PFSK-1 (cell line): ENCODE results near the gene TEKT5.

Experiments used
- TAF1 ChIP-seq: IDR thresholded peaks from 2 replicates; pipeline ENCODE4 v1.6.1; 2012; ENCODE audit warnings: low read length, control low read depth, borderline replicate concordance; ENCODE audit not compliant: insufficient read depth
- TF ChIP-seq, protein P1 (sequence below), 2 experiments: IDR thresholded peaks; 2 replicates each; pipeline versions ENCODE4 v1.6.1 to v1.8.0; 2011 to 2012; ENCODE audit warnings: low read depth in 2 of 2, low read length in 2 of 2, control low read depth in 1 of 2, inconsistent platforms in 1 of 2, mild to moderate bottlenecking in 1 of 2, moderate library complexity in 1 of 2; ENCODE audit not compliant: insufficient read depth in 1 of 2

DNA sequence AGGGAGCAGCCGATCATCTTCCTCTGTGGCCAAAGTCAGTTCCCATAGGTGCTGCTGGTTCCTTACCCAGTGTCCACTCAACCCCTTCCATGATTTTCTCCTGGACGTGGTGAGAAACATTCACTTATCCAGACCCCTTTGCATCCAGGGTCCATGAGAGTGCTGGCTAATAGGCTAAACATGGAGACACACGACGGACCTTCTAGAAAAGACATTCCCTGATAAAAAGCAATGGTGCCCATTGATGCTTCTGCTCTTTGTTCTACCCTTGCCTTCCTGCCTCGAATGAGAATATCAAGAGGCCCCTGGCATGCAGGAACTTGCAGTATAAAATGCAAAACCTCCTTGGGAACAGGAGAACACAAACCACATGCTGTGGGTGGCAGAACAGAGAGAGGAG is 2.3 kb downstream of the TEKT5 start:
- TF ChIP-seq, protein P1, sequence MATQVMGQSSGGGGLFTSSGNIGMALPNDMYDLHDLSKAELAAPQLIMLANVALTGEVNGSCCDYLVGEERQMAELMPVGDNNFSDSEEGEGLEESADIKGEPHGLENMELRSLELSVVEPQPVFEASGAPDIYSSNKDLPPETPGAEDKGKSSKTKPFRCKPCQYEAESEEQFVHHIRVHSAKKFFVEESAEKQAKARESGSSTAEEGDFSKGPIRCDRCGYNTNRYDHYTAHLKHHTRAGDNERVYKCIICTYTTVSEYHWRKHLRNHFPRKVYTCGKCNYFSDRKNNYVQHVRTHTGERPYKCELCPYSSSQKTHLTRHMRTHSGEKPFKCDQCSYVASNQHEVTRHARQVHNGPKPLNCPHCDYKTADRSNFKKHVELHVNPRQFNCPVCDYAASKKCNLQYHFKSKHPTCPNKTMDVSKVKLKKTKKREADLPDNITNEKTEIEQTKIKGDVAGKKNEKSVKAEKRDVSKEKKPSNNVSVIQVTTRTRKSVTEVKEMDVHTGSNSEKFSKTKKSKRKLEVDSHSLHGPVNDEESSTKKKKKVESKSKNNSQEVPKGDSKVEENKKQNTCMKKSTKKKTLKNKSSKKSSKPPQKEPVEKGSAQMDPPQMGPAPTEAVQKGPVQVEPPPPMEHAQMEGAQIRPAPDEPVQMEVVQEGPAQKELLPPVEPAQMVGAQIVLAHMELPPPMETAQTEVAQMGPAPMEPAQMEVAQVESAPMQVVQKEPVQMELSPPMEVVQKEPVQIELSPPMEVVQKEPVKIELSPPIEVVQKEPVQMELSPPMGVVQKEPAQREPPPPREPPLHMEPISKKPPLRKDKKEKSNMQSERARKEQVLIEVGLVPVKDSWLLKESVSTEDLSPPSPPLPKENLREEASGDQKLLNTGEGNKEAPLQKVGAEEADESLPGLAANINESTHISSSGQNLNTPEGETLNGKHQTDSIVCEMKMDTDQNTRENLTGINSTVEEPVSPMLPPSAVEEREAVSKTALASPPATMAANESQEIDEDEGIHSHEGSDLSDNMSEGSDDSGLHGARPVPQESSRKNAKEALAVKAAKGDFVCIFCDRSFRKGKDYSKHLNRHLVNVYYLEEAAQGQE (IDR thresholded peaks at IDR 0.05; ENCODE audit: insufficient read depth in 1 of 2, low read depth in 2 of 2, low read length in 2 of 2) = no peak
- no peak for TF ChIP-seq TAF1
